A673 (cell line): Measurements from ENCODE around the gene ZDHHC20. TPM values are rescaled to one million over a fixed set of nuclear protein-coding genes. Genes with fewer than 3 reads are reported as not detected.

Experiments
- BruUV-seq: library from RNA; stranded (reverse); fragments of 400-500 nt; replicated peaks from 2 replicates; lab custom pipeline; 2021; lab: Mats Ljungman, UMichigan
- CTCF ChIA-PET: fragments of 300-600 bp; sonication (Branson Sonifier 250); formaldehyde crosslinking; loops from one replicate; lab custom pipeline; 2022; ENCODE audit warnings: antibody characterized with exemption; lab: Charles Lee
- POLR2A ChIA-PET: fragments of 300-600 bp; sonication (Branson Sonifier 250); formaldehyde crosslinking; loops from one replicate; lab custom pipeline; 2022; ENCODE audit warnings: antibody characterized with exemption; ENCODE audit not compliant: low non-redundant PET; lab: Charles Lee
- DNase-seq: peaks from one replicate; pipeline ENCODE4 v3.0.0-alpha.2; 2015; ENCODE audit warnings: low spot score
- H3K27ac ChIP-seq: fragments of 200-600 bp; sonication (generic); 2 replicates; pipeline ENCODE4 v1.5.1; 2016; ENCODE audit warnings: mixed run types, low read depth, mild to moderate bottlenecking, mixed read lengths, antibody characterized with exemption, low read length; ENCODE audit not compliant: poor library complexity, severe bottlenecking
- H3K27me3 ChIP-seq: fragments of 200-600 bp; sonication (generic); replicated peaks from 2 replicates; pipeline ENCODE4 v1.6.1; 2017; ENCODE audit warnings: mixed run types, low read depth, mild to moderate bottlenecking, mixed read lengths, antibody characterized with exemption, low read length; ENCODE audit not compliant: insufficient read depth, poor library complexity
- H3K36me3 ChIP-seq: fragments of 200-600 bp; sonication (generic); 2 replicates; pipeline ENCODE4 v1.6.1; 2016; ENCODE audit warnings: mixed run types, mild to moderate bottlenecking, mixed read lengths, antibody characterized with exemption, low read length; ENCODE audit not compliant: insufficient read depth, poor library complexity, severe bottlenecking
- H3K4me1 ChIP-seq: fragments of 200-600 bp; sonication (generic); 2 replicates; pipeline ENCODE4 v1.6.1; 2017; ENCODE audit warnings: mixed run types, mild to moderate bottlenecking, mixed read lengths, antibody characterized with exemption, low read length; ENCODE audit not compliant: insufficient read depth, poor library complexity, severe bottlenecking
- H3K4me3 ChIP-seq: fragments of 200-600 bp; sonication (generic); 2 replicates; pipeline ENCODE4 v1.5.1; 2016; ENCODE audit warnings: low read depth, mixed run types, mild to moderate bottlenecking, mixed read lengths, low read length; ENCODE audit not compliant: poor library complexity, severe bottlenecking
- H3K9me3 ChIP-seq: fragments of 200-600 bp; sonication (generic); 2 replicates; pipeline ENCODE4 v1.6.1; 2016; ENCODE audit warnings: mixed run types, low read depth, mild to moderate bottlenecking, mixed read lengths, antibody characterized with exemption, low read length; ENCODE audit not compliant: poor library complexity, severe bottlenecking
- EZH2 ChIP-seq: fragments of 200-600 bp; sonication (generic); IDR thresholded peaks from 2 replicates; pipeline ENCODE4 v1.6.1; 2017; ENCODE audit warnings: borderline replicate concordance, low read depth, mild to moderate bottlenecking, mixed read lengths, antibody characterized with exemption, low read length; ENCODE audit not compliant: poor library complexity, severe bottlenecking
- intact Hi-C: fragments of 100-400 bp; cut with micrococcal nuclease; formaldehyde crosslinking; loops from one replicate; pipeline ENCODE4 v1.10.0; 2022; ENCODE audit not compliant: unreplicated experiment
- total RNA-seq: library from RNA; stranded (reverse); gene quantifications from 2 replicates; pipeline ENCODE4 v1.2.3, GENCODE V29; 2021
- TF ChIP-seq, protein P1 (sequence below): fragments of 300-800, 200-600 bp; sonication (generic); conservative IDR thresholded peaks from 2 replicates; pipeline ENCODE4 v1.5.1; 2017; ENCODE audit warnings: low read depth, mild to moderate bottlenecking, antibody characterized with exemption, low read length, moderate library complexity, mixed read lengths

The ZDHHC20 gene
- total RNA-seq, 1 experiment from 2014 or later = 98.9 TPM

DNA sequence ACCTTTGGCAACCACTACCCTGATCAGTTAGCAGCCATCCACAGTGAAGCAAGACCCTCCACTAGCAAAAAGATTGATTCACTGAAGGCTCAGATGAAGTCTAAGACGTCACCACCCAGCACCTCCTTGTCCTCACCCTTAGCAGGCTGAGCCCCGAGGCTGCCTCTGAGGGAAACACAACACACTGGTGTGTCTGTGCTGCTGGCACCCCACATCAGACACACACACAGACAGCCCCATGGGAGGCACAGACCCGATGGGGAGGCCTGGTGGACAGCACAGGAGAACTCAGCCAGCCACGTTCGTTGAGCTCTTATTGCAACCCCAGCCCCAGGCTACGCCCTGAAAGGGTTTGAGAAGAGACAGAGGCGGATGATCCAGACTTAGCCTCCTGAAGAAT, 94.7 kb downstream of the ZDHHC20 start:
- DNase-seq = no peak
- Histone ChIP-seq H3K27ac (no peak overlapping the region), H3K4me3 (no peak overlapping the region), H3K36me3 (no peaks in the 10 kb centered on the region), H3K27me3 (no peaks in the 10 kb centered on the region), H3K4me1 (no peaks in the 10 kb centered on the region), H3K9me3 (no peaks in the 10 kb centered on the region)
- CTCF ChIA-PET = no interaction called here
- TF ChIP-seq, protein P1, sequence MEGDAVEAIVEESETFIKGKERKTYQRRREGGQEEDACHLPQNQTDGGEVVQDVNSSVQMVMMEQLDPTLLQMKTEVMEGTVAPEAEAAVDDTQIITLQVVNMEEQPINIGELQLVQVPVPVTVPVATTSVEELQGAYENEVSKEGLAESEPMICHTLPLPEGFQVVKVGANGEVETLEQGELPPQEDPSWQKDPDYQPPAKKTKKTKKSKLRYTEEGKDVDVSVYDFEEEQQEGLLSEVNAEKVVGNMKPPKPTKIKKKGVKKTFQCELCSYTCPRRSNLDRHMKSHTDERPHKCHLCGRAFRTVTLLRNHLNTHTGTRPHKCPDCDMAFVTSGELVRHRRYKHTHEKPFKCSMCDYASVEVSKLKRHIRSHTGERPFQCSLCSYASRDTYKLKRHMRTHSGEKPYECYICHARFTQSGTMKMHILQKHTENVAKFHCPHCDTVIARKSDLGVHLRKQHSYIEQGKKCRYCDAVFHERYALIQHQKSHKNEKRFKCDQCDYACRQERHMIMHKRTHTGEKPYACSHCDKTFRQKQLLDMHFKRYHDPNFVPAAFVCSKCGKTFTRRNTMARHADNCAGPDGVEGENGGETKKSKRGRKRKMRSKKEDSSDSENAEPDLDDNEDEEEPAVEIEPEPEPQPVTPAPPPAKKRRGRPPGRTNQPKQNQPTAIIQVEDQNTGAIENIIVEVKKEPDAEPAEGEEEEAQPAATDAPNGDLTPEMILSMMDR = no peak
- intact Hi-C loops = no loop called here
- no TSS peak for BruUV-seq
- POLR2A ChIA-PET = no interaction called here

DNA sequence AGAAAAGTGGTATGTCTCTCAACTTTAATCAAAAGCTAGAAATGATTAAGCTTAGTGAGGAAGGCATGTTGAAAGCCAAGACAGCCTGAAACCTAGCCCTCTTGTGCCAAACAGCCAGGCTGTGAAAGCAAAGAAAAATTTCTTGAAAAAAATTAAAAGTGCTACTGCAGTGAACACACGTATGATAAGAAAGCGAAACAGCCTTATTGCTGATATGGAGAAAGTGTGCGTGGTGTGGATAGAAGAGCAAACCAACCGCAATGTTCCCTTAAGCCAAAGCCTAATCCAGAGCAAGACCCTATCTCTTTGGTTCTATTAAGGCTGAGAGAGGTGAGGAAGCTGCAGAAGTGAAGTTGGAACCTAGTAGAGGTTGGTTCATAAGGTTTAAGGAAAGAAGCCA, 96.4 kb downstream of the ZDHHC20 start:
- intact Hi-C loops = no loop called here
- Histone ChIP-seq H3K27ac (no peak overlapping the region), H3K4me1 (no peaks in the 10 kb centered on the region), H3K4me3 (no peak overlapping the region), H3K9me3 (no peaks in the 10 kb centered on the region), H3K27me3 (no peaks in the 10 kb centered on the region), H3K36me3 (no peaks in the 10 kb centered on the region)
- CTCF ChIA-PET = no interaction called here
- BruUV-seq = no TSS peak
- POLR2A ChIA-PET = no interaction called here
- TF ChIP-seq, protein P1 = no peak
- no peak for TF ChIP-seq EZH2
- no peak for DNase-seq

DNA sequence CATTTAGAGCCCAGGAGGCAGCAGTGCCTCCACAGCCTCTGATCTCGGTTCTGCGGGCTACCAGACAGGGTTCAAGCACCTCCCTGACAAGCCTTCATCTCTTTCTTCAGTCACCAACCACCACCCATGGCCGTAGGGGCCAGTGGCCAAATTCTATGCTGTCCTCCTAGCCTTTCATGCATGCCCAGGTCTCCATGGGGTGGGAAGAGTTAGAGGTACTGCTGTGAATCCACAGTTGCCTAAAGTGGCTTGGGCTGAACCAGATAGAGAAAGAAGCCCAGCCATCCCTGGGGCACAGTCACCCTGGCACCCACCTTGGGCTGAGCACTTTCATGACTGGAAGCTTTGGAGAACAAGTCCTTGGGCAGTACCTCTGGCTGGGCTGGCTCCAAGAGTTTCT, 97.4 kb downstream of the ZDHHC20 start:
- no peaks in the 10 kb centered on the region for H3K36me3 ChIP-seq
- TF ChIP-seq, protein P1 = no peak
- TF ChIP-seq EZH2 = no peak
- POLR2A ChIA-PET = no interaction called here
- intact Hi-C loops = no loop called here
- no peak for DNase-seq
- BruUV-seq = no TSS peak
- no peaks in the 10 kb centered on the region for H3K9me3 ChIP-seq
- CTCF ChIA-PET = no interaction called here
- no peak overlapping the region for H3K4me3 ChIP-seq
- no peaks in the 10 kb centered on the region for H3K4me1 ChIP-seq
- H3K27ac ChIP-seq = no peak overlapping the region
- no peaks in the 10 kb centered on the region for H3K27me3 ChIP-seq
